ENCODE data around the gene CCDC194.

The CCDC194 gene

DNA sequence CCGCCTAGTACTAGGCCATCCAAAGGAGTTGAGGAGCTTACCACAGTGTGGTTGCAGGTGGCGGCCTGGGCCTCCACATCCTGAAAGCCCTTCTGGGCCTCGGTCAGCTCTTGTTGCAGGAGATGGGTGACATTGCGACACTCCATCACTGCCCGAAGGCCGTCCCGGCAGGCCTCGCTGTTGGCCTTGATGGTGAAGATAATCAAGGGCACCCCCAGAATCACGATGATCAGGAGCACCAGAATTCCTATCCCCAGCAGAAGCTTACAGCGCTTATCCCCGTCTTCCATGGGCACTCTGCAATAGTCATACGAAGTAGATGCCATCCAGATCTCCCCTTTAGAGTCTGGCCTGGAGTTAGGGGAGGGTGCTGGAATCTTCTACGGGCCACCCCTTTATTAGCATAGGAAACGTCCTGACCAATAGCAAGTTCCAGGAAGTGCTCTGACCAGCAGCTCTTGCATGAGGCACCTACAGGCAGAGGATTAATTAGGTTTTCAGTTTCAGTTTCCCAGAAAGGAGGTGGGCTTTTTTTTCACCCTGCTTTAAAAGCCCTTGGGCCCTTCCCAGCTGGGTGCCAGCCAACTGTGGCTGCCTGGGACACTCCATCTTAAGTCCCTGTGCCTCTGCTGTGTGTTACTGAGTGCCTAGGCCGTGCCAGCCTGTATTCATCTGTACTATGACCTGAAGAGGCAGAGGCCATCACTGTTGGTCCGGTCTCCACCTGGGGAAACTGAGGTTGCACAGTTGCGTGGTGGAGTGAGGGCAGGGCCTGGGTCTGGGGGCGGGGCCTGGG, 11.5 kb upstream of the CCDC194 start, which contains the start of gene BST2:
Gene BST2, minus strand, starts transcription at position 381 of the 796 bp plus-strand sequence. Its CDS starts 55 bp downstream, at position 326.
- DNase-seq: no peak

DNA sequence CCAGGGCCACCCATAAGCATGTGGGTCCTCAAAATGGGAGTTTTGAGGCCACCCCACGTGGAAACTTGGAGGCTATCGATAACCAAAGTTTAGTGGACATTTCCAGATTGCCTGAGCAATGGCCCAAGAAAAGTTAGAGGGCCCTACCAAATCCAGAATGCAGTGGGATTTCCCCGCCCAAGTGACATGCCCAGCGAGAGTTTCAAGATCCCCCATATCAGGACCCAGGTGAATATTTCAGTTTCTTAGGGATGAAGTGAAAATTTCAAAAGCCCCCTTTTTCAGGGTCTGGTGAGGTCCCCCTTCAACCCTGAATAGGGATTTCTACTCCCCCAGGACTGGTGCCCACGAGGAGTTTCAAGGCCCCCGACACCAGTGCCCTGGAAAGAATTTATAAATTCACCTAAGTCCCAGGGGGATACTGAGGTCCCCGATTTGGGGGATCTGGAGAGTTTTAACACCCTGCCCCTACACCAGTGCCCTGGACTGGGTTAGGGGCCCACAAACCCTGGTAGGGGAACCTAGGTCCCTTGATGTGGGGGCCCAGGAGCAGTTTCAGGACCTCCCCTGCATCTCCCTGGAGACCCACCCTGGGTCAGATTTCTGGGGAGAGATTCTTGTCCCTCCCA, 10.7 kb upstream of the CCDC194 start:
- DNase-seq: no peak

DNA sequence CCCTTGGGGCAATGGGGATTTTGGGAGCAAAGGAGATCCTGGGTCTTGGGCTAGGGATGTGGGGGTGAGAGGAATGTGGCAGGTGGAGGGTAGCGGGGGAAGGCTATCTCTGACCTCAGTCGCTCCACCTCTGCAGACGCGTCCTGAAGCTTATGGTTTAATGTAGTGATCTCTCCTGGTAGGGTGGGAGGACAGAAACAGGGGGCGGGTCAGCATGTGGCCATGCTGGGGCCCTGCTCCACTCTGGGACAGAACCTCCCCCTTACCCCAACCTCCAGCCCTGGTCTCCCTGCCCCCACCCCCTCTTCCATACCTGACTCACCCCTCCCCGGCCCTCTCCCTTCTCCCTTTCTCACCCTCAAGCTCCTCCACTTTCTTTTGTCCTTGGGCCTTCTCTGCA, 10.0 kb upstream of the CCDC194 start:
- DNase-seq: no peak

DNA sequence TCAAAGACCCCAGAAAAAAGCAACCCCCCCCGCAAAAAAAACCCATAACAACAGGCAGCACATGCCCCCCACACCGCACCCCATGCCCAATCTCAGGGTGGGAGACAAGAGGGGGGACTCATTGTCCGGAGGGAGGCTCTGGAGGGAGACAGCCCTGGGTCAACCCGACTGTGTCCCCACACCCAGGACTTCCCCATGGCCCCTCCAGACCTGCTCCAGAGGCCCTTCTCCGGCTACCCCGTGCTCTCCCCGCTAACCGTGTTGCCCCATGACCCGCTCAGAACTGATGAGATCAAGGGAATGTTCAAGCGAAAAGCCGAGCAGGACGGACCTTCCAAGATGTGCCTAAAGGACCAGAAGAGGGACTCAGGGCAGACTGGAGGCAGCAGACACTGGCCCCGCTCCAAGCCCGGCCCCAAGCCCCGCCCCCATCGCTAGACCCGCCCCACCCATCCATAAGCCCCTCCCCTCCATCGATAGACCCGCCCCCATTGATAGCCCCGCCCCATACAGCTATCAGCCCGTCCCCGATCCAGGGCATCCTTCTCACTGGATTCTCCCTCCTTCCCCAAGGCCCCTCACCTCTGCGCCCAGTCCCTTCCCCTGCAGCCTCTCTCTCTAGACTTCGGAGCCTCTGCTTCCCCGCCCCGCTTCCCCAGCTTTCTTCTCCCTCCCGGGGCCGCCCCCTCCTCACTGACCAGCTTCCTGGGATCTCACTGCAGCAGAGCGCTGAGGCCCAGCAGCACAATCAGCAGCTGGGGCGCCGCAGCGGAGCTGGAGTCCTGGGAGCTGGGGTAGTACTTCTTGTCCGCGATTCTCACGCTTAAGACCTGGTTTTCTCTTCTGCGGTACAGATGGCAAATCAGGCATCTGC, 9.2 kb upstream of the CCDC194 start:
- no peak for DNase-seq

DNA sequence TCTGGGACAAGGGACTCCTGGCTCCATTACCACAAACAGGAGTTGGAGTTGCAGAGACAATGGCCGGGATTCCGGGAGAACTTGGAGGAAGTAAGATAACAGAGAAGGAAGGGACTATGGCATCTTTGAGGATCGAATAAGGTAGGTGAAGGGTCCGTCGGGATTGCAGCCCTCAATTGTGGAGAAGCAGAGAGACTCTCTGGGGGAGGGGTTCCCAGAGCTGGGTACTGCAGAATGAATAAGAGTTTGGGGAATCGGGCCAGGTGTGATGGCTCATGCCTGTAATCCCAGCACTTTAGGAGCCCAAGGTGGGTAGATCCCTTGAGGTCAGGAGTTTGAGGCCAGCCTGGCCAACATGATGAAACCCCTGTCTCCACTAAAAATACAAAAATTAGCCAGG, 7.6 kb upstream of the CCDC194 start:
- DNase-seq: no peak

DNA sequence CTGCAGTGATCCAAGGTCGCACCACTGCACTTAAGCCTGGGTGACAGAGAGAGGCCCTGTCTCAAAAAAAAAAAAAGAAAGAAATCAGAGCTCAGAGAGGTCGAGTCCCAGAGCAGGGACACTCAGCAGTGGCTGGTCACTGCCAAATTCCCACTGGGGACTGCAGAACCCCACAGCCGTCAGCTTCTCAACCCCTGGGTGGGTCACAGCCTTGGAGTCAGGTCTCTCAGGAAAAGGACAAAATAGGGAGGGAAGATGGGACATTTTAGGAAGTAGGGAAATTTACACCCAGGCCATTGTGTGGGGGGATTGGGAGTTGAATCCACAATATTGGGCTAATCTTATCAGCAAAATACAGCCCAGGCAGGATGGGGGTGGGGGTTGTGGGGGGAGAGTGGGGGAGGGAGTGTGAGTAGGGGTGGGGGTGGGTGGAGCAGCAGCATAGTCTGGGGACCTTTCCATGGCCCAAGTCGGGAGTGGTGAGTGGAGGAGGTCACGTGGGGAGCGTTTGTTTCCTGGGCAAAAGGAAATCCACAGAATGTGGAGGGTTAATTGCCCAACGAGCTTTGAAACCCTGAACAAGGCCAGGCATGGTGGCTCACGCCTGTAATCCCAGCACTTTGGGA, 5.0 kb upstream of the CCDC194 start:
- no peak for DNase-seq

DNA sequence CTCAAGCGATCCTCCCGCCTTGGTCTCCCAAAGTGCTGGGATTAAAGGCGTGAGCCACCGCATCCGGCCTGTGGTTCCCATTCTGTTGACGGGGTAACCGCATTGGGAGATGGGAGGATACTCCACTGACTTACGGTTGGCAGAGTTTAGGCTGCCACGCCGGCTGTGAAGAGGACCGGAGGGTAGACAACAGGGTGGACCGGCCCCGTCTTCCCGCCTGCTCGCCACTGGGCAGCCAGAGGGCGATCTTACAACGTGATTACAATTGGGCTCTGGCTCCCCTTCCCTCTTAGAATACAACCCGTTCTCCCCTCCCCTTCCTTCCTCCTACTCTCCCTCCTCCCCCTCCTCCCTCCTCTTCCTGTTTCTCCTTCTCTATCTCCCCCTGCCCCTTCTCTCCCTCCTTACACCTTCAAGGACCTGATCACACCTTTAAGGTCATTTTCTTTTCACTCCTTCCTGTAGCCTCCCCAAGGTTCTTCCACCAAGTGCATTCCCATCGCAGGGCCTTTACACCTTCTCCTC, 957 bp upstream of the CCDC194 start:
- DNase-seq: peak; percentile 12

DNA sequence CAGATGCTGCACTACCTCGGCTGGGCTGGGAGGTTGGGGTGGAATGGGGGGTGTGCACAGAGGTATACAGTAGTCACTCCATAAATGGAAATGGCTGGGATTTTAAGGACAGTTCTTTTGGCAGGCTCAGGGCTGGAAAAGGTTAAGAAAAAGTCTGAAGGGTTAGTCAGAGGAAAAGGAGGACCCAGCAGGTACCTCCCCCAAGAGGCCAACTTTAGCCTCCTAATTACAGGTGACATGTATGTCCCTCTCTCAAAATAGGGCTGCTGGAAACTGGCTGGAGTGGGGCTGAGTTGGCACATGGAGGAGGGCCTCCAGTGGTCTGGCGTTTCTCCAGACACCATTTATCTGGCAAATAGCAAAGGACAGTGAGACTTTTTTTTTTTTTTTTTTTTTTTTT, 994 bp downstream of the CCDC194 start:
- no peak for DNase-seq

DNA sequence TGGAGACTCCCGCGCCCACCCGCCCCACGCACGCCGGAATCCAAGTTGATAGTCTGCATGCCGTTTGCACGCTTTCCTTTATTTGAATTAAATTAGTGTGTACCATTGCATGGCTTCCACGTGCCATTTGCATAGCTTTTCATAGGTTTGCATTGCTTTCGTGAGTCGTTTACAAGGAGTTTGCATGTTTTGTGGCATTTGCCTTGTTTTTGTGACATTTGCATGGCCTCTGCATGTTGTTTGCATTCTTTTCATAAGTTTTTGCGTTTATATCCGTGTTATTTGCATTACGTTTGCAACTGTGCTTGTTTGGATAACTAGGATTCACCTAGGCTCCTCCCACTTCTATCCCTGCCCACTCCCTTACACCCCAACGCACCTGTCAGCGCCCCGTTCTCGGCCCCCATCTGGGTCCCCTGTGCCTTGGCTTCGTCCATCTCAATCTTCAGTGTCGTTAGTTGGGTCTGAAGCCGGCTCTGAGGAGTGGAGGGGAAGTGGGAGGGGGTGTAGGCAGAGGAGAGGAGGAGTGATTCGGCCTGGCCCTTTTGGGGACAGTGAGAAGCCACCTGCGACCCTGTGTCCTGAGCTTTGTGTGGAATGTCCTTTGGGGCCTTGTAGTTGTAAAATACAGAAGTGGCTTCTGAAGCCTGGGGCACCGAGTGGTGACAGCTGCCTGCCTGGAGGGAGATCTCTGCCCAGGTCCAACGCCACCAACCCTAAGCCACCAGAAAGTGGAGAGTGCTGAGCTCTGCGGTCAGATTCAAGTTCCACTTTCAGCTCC, 2.4 kb downstream of the CCDC194 start:
- no peak for DNase-seq

DNA sequence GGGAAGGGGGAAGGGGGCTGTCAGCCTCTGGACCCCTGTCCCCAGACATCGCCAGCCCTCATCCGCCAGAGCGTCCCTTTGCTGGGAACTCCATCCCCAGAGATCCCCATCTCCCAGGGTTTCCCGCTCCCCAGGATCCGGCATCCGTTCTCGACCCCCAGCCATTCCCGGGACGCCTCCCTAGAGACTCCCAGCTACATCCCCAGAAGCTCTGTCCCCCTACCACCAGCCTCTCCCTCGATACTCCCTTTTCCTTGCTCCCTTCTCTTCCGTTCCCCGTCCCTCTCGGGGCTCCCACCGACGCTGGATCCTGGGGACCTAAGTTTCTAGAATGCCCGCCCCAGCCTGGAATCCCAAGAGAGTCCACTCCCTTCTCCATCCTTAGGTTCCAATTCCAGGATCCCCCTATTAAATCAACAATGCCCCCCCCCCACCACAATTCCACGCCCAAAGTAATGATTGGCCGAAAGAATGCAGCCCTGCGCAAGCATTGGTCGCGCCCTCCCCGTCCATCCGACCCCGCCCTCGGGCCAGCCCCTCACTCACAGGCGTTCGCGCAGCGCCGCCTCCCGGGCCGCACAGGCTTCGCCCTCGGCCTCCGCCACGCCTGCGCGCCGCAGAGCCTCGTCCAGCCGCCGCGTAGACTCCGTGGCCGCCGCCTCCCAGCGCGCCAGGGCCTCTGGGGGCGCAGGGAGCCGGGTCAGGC, 3.2 kb downstream of the CCDC194 start:
- DNase-seq: peak; percentile 86

DNA sequence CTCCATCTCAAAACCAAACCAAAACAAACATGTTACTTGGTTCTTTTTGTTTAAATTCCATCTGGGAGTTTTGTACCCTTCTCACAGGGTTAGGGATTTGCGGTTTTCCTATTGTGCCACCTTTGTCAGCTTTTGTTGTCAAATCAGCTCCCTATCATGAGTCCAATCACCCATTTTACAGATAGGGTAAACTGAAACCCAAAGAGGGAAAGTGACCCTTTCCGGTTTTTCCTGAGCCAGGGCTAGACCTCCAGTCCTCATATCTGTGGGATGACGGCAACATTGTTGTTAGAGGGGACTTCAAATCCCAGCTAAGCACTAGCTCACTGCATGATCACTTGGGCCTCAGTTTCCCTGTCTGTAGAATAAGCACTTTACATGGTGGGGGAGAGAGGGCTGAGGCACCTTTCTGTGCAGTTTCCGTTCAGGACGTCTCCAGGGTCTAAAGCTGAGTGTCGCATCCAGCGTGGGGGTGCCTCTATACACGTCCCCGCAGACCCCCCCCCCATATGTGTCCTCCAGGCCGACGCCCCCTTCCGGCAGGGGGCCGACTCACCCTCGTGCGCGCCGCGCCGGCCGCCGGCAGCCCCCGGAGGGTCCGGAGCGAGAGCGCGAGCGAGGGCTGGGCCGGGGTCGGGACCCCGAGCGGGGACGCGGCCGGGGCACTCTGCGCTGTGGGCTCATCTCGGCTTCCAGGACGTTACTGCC, 3.9 kb downstream of the CCDC194 start:
- DNase-seq: no peak

DNA sequence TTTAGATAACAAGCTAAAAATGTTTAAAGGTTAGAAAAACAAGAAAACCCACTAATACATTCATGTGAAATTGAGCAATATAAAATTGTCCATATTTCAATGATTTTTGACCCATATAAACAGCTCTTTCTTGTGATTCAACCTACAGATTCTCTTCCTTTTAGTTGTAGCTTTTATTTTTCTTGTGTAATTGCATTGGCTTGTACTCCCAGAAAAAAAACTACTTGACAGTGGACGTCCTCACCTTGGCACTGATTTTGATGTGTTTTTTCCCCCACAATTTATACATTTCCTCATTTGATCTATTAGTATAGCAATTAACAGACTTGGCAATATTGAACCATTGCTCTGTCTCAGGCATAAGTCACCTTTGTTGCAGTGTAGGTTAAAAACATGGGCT, 4.7 kb downstream of the CCDC194 start:
- no peak for DNase-seq

DNA sequence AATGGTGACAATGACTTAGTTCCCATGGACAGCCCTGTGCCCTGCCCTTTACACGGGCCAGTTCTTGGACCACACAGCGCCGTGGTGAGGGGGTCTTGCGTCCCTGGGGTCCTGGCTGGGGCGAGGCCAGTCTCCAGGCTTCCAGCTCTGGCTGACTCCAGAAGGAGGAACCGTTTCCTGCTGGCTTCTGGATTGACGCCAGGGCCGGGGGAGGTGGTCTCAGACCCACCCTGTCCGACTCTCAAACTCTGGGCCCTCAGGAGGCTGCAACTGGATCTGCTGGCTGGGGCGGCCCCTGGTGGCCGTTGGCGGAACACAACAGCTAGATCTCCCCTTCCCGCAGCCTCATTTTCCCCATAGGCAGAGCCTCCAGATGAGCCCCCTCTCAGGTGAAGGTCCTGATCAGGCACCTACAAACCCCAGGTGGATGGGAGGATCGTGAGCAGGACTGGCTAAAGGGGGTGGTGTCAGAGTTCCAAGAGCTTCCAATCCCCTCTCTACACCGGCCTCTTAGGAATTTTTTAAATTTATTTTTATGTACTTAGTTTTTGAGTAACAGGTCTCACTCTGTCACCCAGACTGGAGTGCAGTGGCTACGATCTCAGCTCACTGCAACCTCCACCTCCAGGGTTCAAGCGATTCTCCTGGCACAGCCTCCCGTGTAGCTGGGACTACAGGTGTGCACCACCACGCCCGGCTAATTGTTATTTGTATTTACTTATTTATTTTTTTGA, 8.0 kb downstream of the CCDC194 start:
- peak; percentile 18 for DNase-seq

DNA sequence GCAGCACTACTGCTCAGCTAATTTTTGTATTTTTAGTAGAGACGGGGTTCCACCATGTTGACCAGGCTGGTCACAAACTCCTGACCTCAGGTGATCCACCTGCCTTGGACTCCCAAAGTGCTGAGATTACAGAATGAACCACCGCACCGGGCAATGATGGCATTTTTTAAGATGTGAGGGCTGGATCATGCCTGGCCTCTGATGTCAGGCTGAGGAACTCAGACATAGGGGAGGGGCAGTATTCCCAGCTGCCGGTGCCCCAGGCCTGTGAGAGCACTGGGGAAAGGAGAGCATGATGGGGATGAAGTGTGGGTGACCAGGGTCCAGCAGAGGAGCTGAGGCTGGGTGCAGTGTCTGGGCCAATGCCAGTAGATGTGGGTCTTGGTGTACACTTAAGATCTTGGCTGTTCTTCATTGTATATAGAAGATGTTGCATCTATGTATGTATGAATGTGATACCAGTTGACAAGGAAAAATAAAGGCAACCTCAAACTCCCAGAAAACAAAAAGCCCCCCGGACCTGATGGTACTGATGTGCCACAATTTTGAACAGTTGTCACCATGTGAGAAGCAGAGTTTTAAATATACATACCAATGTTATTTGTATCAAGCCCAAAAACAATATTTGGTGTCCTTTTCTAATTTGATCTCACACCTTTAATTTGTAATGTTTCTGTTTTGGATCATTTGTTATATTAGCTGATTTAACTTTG, 13.4 kb downstream of the CCDC194 start:
- no peak for DNase-seq

DNA sequence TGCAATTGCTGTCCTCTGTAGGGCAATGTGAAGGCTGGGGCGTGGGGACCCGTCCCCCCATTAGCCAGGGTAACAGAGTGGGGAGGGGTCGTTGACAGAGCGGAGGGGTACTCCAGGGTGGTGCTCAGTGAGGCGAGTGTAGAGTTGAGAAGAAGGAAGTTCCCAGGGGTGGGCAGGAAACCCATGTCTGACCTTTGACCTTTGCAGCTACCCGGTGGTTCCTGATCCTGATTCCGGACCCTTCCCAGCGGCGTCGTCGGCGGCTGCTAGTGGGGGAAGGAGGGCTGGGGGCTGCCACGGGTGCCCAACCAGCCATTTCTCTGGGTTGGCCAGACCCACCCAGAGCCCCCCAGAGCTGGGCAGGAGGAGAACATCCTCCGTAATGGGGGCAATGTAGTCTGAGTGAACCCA, 14.8 kb downstream of the CCDC194 start:
- no peak for DNase-seq

DNA sequence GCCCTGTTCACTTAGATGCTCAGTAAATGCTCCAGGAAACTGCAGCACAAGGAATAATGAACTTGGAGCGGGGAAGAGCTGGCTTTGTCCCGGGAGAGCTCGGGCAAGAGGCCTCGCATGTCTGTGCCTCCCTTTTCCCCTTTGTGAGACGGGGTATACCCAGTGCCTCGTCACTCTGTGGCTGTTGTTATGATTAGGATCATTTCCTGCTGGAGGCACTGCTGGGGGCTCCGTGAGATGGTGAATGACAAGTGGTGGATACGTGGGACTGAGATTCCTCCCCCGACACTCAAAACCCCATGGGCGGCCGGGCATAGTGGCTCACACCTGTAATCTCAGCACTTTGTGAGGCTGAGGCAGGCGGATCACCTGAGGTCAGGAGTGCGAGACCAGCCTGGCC, 15.7 kb downstream of the CCDC194 start:
- no peak for DNase-seq

DNA sequence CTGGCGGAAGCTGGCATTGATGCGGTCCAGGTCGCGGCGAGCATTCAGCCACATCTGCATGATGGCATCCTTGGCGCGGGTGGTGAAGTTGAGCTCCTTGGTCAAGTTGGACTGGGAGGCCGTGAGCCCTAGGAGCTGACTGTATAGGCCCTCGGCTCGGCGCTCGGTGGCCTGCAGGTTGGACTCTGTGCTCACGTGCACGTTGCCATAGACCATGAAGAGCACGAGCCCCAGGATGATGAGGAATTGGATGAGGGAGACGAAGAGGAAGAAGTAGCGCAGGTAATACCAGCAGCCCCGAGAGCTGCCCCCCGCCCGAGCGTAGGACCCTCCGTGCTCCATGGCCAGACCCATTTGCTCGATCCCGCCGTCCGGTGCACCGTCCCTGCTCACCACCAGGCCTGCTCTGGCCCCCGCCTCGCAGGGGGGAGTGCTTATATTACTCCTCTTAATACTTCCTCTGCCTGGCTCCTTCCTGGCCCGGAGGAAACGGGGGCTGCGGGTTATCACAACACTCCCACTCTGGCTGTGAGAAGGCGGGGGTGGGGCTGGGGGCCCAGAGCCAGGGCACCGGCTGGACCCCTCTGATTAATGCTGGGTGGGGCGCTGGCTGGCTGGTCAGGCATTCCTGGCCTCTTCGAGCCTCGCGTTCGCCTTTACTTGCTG, 16.9 kb downstream of the CCDC194 start, which contains the start of gene PLVAP:
Gene PLVAP, minus strand, starts transcription at position 408 of the 666 bp plus-strand sequence. Its CDS starts 54 bp downstream, at position 354.
- no peak for DNase-seq

DNA sequence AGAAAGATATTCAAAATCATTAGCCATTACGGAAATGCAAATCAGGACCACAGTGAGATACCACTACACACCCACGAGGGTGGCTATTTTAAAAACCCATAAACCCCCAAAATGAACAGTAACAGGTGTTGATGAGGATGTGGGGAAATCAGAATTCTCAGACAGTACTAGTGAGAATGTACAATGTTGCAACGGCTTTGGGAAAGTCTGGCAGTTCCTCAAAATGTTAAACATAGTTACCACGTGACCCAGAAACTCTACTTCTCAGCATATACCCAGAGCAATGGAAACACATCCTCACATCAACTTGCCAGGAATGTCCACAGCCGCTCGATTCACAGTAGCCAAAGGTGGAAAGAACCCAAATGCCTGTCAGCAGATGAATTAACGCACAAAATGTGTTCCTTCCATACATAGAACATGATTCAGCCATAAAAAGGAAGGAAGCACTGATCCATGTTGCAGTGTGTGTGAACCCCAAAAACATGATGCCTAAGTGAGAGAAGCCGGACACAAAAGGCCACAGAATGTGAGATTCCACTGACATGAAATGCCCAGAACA, 23.9 kb downstream of the CCDC194 start:
- DNase-seq: no peak

Data from NCI-H2171 treated with DMSO at 0.1 percent for 48 hours (cell line).